ENCODE data around the gene NCAPD3. TPM values are rescaled to one million over a fixed set of nuclear protein-coding genes. Genes with fewer than 3 reads are reported as not detected.

Gene NCAPD3
- total RNA-seq, 1 experiment from 2014 or later: 85.0 TPM

DNA sequence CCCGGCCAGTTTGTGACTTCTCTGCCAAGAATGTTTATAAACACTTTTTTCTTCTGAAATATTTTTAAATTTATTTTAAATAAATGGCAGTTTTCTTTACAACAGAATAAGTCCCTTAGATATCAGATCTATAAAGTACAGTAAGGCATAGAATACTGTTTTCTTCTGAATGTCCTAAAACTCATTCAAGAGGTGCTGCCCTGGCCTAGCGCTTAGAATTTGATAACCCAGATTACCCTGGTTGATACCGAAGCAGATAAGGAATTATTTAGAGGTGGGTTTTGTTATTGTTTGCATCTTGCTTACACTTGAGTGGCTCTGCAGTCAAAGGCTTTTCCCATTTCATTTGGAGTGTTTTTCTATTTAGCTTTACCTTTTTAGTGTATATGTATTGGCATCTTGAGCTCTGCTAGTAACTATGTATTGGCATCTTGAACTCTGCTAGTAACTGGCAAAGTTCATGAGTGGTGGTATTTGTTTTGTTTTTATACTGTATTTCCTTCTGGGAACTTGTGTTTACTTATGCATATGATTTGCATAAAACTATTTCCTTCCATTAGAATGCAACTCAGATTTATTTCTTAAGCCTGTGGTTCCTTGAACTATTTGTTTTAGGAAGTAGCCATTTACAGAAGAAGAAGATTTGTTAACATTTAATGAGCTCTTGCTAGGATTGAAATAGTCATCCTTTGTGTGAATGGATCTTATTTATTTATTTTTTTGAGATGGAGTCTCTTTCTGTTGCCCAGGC, 30.8 kb upstream of the NCAPD3 start:
- H3K79me2 ChIP-seq (ENCODE audit: low read length): peaks cover 24% of the 10 kb centered on the region
- ATAC-seq (no peak), DNase-seq (no peak)
- ChIA-PET POLR2A (ENCODE audit: unreplicated experiment) (no interaction called here), CTCF (no interaction called here)
- H3K9ac ChIP-seq (ENCODE audit: low read length): peak overlapping the region; percentile 56; the same call in 1 of the 2 replicates
- no peaks in the 10 kb centered on the region for H3K9me3 ChIP-seq (ENCODE audit: low read length)
- H3F3A ChIP-seq (ENCODE audit: low read length, unreplicated experiment): no peaks in the 10 kb centered on the region
- H3K4me1 ChIP-seq (ENCODE audit: insufficient read depth, low read length): peaks cover 17% of the 10 kb centered on the region; the same call in 1 of the 2 replicates
- H4K20me1 ChIP-seq (ENCODE audit: low read length): no peaks in the 10 kb centered on the region
- TF ChIP-seq, protein P1, sequence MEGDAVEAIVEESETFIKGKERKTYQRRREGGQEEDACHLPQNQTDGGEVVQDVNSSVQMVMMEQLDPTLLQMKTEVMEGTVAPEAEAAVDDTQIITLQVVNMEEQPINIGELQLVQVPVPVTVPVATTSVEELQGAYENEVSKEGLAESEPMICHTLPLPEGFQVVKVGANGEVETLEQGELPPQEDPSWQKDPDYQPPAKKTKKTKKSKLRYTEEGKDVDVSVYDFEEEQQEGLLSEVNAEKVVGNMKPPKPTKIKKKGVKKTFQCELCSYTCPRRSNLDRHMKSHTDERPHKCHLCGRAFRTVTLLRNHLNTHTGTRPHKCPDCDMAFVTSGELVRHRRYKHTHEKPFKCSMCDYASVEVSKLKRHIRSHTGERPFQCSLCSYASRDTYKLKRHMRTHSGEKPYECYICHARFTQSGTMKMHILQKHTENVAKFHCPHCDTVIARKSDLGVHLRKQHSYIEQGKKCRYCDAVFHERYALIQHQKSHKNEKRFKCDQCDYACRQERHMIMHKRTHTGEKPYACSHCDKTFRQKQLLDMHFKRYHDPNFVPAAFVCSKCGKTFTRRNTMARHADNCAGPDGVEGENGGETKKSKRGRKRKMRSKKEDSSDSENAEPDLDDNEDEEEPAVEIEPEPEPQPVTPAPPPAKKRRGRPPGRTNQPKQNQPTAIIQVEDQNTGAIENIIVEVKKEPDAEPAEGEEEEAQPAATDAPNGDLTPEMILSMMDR (conservative IDR thresholded peaks at IDR 0.05; ENCODE audit: low read depth, low read length): no peak
- TF ChIP-seq EZH2 (IDR thresholded peaks at IDR 0.05; ENCODE audit: low read length, unreplicated experiment) (no peak), EZH2phosphoT487 (IDR thresholded peaks at IDR 0.05; ENCODE audit: borderline replicate concordance, low read length) (no peak)
- intact Hi-C loops (cut with micrococcal nuclease): no loop called here
- peak overlapping the region; percentile 82 for H3K4me3 ChIP-seq (ENCODE audit: low read length)
- H3K27ac ChIP-seq (ENCODE audit: low read length): no peak overlapping the region
- TSS peak; percentile 28 for BruUV-seq (replicated peaks)
- H3K36me3 ChIP-seq (ENCODE audit: low read depth, low read length): peaks cover 5% of the 10 kb centered on the region; the same call in 1 of the 2 replicates
- H2AFZ ChIP-seq (ENCODE audit: low read length): no peak overlapping the region
- peak overlapping the region; percentile 77 for H3K4me2 ChIP-seq (ENCODE audit: low read length)
- H3K27me3 ChIP-seq (ENCODE audit: low read length): no peaks in the 10 kb centered on the region
- no peaks in the 10 kb centered on the region for H3K9me2 ChIP-seq (replicated peaks; ENCODE audit: low read length)

- Histone ChIP-seq H3F3A (ENCODE audit: low read length, unreplicated experiment) (no peaks in the 10 kb centered on the region), H3K9me3 (ENCODE audit: low read length) (no peaks in the 10 kb centered on the region), H3K27me3 (ENCODE audit: low read length) (no peaks in the 10 kb centered on the region), H3K9ac (ENCODE audit: low read length) (peak within 1 kb of the TSS; percentile 56), H3K79me2 (ENCODE audit: low read length) (peaks cover 24% of the 10 kb centered on the region), H3K9me2 (replicated peaks; ENCODE audit: low read length) (no peaks in the 10 kb centered on the region), H3K4me2 (ENCODE audit: low read length) (peak within 1 kb of the TSS; percentile 77), H2AFZ (ENCODE audit: low read length) (peak within 1 kb of the TSS; percentile 96), H3K36me3 (ENCODE audit: low read depth, low read length) (peaks cover 8% of the 10 kb centered on the region; the same call in 1 of the 2 replicates), H3K27ac (ENCODE audit: low read length) (no peak within 1 kb of the TSS), H4K20me1 (ENCODE audit: low read length) (no peaks in the 10 kb centered on the region), H3K4me1 (ENCODE audit: insufficient read depth, low read length) (peaks cover 17% of the 10 kb centered on the region; the same call in 1 of the 2 replicates), H3K4me3 (ENCODE audit: low read length) (peak within 1 kb of the TSS; percentile 82)
- TF ChIP-seq, protein P1 (conservative IDR thresholded peaks at IDR 0.05; ENCODE audit: low read depth, low read length): no peak
- no peak for TF ChIP-seq EZH2 (IDR thresholded peaks at IDR 0.05; ENCODE audit: low read length, unreplicated experiment)
- no peak for TF ChIP-seq EZH2phosphoT487 (IDR thresholded peaks at IDR 0.05; ENCODE audit: borderline replicate concordance, low read length)
- ChIA-PET POLR2A (ENCODE audit: unreplicated experiment) (no interaction called here), CTCF (no interaction called here)
- intact Hi-C loops (cut with micrococcal nuclease): loop anchor here (1.0 kb wide), 2 partner anchors 13 to 29 kb away; partner anchors contain the start of gene VPS26B
- DNase-seq (peak; percentile 98), ATAC-seq (peak; percentile 99)
- no TSS peak for BruUV-seq (replicated peaks)
These were observed 29.6 kb upstream of the NCAPD3 start, which contains the start of the genes ACAD8 and THYN1 for GRCh38 chr11:134253188-134253993. Gene ACAD8, plus strand, starts transcription at chr11:134253568. Its CDS starts 33 bp downstream, at chr11:134253601. Gene THYN1, minus strand, starts transcription at chr11:134253352. Its CDS starts 470 bp downstream, at chr11:134252882.

Measured in PC-3 (cell line).